GM18507 (cell line): ENCODE measurements around the gene PLCB4.

ENCODE experiments used
- DNase-seq: peaks from one replicate; pipeline ENCODE4 v3.0.0; 2011; ENCODE audit warnings: low read depth; ENCODE audit not compliant: insufficient read length; ENCODE audit errors: extremely low spot score
- FAIRE-seq: peaks from 2 replicates; lab custom pipeline; 2011; peaks lifted over from hg19 to GRCh38; lab: Jason Lieb, UNC

The PLCB4 gene

DNA sequence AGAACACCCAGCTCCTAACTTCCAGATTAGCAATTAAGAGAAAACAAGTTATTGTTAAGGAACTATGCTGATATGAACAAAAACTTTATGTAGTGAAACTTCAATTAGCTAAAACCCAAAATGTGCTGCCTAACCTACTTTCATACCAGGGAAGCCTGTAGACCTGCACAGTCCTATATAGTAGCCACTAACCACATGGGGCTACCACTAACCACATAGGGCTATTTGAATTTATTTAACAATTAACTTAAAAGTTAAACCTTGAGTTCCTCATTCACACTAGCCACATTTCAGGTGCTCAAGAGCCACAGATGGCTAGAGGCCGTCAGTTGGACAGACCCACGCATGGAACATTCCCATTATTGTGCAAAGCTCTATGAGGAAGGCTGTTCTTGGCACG lies 373.1 kb downstream of the PLCB4 start:
- FAIRE-seq = peak; percentile 54
- no peak for DNase-seq

DNA sequence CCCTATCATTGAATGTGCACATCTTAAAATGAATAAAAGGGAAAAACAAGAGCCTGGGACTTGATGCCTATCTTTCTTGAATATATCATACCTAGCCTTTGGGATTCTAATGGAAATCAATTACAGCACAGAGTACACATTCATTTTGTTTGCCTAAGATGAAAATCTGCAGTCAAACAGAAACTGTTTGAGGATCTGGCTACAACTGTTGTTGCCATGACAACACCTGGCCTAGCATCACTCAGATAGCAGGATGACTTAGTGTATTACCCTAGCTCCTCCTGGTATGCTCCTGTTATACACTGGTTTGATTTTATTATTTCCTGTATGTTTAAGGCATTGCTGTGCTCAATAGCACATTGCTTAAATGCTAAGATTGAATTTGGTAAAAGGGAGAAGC lies 374.0 kb downstream of the PLCB4 start:
- DNase-seq = no peak
- FAIRE-seq = peak; percentile 35

DNA sequence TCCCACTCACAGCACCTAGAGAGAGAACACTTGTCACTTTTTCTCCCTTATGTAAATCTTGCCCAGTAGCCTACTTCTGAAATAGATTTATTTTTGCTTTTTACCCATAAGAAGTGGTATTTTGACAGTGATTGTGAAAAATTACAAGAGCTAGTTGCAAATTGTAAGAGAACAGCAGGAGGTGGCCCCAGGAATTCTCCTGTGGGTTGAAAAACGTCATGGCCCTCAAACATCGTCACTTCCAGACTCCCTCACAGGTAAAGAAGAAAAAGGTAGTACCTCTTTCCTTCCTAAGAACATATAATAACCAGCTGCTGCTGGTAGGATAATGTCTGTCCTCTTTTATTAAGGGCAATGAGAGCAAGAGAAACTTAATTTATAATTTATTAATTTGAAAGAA lies 376.0 kb downstream of the PLCB4 start:
- no peak for DNase-seq
- FAIRE-seq = no peak

DNA sequence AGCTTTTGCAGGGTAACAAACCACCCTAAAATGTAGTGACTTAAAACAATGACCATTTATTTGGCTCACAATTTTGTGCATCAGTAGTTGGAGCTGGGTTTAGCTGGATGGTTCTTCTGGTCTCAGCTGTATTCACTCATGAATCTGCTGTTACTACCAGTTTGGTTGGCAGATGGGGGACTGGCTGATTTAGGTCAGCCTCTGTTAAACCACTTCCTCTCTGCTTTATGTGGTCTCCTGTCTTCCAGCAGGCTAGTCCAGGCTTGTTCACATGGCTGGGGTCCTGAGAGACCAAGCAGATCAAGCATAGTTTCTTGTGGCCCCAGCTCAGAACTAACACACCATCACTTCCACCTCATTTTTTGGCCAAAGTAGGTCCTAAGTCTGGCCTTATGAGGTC lies 378.3 kb downstream of the PLCB4 start:
- FAIRE-seq (no peak), DNase-seq (no peak)

DNA sequence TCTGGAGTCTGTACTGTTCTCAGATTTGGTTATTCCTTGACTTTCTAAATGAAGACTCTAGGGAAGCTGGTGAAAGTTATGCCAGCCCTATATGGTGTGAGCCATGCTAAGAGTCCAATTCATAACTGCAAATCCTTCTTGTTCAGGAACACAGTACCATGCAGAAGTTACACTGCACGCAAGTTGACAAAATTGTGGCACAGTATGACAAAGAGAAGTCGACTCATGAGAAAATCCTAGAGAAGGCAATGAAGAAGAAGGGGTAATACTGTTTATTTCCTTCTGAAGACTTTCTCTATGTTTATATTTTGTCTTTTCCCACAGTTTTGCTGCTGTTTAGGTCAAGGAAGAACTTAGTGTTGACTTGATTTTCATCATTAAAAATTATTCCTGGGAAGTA lies 384.3 kb downstream of the PLCB4 start:
- FAIRE-seq = no peak

DNA sequence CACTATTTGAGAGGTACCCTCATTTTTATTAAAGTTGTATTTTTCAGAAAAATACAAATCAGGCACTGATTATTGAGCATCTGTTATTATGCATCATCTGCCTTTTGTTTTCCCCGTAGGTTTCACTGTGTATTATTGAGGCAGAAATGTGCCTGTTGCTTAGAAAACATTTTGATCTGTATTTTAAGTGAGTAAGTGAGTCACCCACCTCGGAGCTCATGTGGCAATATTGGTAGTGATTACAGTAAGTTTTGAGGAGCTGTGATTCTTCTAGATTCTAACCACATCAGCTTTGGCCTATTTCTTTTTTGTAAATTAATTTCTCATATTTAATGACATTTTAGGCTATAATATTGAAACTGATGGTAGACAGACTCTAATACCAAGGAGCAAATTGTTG lies 385.9 kb downstream of the PLCB4 start:
- no peak for DNase-seq
- no peak for FAIRE-seq

More for the DNA sequence above, 384.3 kb downstream of the PLCB4 start:
- no peak for DNase-seq

DNA sequence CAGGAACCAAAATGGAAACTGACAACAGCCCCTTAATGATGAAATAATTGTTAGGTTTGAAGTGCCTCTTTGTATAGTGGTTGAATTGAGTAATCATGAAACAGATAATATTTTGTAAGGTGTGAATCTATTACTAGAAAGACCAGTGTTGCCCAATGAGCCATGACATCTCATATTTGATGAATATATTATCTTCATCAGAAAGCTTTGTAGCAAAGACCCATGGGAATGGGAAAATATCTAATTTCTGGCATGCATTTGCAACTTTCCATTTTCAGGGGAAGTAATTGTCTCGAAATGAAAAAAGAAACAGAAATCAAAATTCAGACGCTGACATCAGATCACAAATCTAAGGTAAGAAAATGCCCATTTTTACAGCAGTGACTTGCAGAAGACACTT lies 388.2 kb downstream of the PLCB4 start:
- FAIRE-seq = no peak
- DNase-seq = no peak

DNA sequence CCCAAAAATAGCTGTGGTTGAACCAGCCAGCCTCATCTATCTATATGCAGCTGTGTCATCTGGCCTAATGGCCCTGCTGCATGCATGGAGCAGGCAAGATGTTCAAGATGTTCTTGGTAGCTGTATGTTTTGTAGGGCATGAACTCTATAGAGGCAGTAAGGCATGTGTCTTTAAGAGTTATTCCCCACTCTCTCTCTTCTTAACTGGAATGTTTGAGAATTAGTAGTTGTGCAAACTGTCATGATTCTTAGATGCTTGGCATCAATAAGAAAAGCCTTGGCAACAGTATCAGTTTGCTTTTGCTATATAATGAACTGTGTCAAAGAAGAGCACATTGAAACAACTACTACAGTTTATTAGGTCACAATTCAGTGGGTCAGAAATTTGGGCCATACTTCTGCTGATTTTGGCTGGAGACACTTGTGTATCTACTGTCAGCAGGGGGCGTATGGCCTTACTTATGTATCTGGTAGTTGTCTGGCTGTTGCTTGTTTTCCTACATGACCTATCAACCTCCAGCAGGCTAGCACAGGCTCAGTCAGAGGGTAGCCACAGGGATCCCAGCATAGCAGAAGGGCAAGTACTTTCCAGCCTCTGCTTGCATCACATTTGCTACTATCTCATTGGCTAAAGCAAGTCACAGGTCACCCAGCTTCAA lies 389.4 kb downstream of the PLCB4 start:
- DNase-seq = no peak
- peak; percentile 35 for FAIRE-seq

DNA sequence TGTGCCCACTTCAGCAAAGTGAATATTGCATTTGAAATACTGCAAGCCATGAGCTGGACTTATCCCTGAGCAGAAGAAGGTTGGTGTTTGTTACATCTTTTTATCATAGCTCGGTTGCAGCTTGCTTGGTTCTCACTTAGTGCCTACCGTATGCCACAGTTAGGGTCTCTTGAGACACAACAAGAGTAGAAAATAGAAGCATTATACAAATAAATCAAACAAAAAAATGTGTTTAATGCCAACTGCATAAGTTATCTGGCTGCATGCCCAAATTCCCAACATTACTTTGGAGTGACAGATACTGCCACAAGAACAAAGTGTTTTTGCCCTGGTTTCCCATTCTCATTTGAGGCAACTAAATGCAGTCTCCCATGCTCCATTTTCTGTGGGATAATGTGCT lies 391.6 kb downstream of the PLCB4 start:
- no peak for DNase-seq
- FAIRE-seq = no peak

DNA sequence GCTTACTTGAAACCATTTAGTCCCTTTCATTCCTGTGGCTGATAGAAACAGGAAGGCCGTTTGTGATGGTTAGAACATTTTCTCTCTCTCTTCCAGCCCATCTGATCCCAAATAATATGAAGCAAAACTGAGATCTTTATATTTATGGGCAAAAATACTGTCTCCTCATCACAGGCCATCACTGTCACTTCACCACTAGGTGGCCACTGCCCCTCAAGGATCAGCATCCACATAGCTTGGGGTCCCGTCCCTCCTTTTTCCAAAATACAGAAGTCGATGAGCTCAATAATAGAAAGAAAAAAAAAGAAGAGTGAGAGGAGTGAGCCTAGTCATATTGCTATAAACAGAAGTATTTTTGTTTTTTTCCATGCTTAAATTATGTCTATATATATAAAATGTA lies 399.1 kb downstream of the PLCB4 start:
- DNase-seq = no peak
- no peak for FAIRE-seq

DNA sequence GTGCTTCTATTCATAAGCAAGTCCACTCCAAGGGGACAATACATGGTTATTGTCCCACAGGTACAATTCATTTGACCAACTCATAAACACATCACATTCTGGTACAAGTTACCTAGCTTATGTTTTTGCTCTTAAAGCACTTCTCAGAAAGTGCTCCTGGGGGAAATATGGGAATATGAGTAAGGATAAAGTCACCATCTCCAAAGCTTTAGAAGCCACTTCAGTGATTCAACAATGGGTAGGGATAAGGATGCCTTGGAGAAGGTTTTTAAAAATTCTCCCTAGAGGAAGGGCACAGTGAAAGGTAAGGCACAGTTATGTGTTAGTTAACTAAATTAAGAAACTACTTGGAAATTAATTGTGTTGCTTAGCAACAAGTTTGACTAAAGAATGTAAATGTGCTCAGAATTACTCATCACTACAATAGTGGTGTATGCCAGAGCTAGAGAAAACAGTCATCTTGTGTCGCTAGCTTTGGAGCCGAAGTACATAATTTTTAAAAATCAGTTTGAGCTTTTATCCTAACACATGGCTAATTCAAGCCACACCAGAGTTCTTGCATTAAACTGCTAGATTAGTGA lies 406.0 kb downstream of the PLCB4 start:
- FAIRE-seq = no peak

DNA sequence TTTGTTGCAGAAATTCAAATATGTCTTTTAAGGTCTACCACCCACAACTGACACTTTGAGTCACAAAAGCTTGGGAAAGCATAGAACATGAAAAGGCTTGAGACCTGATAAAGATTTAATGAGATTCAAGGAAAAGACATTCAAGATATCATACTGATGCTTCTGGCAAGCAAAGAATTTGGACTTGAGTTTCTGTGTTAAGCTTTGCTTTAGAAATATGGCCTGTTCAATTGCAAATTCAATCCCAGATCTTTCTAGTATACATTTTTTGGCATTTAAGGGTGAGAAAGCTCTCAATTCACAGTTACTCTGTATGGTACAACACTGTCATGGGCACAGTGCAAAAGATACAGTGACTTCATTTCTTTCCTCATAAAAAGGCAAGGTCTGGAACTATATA lies 406.6 kb downstream of the PLCB4 start:
- FAIRE-seq (no peak), DNase-seq (no peak)

More for the DNA sequence above, 406.0 kb downstream of the PLCB4 start:
- DNase-seq = no peak

DNA sequence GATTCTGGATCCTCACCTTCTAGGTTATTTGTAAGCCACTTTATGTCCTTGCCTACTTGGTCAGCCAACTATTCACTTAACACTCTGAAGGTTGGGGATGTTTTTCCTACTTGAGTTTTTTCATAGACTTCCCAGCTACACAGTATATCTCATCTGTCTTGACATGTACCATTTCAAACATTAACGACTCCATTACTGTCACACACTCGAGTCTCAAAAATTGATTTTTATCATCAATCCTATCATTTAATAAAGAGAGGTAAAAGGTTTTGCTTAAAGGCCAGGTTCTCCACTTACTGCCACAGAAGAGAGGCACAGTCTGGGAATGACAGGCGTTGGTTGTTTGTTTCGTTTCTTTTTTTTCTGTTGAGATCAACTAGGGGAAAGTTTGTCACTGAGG lies 407.3 kb downstream of the PLCB4 start:
- no peak for DNase-seq
- FAIRE-seq = no peak

DNA sequence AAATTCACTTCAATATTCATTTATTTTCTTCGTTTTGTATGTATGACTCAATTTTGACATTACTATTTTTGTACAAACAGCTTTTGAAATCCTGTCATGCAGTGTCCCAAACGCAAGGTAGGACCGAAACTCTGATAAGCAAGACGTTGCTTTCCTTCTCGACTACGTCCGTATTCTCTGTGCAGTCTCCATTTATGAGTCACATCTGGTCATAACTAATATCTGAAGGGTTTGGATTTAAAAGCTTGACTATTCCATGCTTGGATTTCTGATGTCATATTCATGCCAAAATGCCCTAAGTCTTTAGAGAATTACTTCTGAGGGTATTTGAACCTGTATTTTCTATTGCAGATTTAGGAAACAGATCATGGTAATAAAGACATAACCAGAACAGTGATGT lies 407.8 kb downstream of the PLCB4 start:
- DNase-seq = no peak
- no peak for FAIRE-seq

DNA sequence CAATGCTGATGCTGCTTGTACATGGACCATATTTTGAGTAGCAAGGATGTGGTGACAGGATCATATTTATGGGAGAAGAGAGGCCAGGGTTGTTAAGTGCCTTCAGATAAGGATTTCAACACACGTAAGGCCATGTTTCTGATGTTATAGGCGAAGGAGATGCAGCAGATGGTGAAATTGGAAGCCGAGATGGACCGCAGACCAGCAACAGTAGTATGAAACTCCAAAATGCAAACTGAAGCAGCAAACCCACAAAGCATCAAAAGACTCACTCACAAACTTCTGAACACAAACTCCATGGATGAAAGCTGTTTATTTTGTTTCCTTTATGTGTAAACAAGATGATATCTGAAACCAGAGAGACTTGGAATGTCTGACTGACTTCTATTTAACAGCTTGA lies 409.9 kb downstream of the PLCB4 start:
- DNase-seq (no peak), FAIRE-seq (no peak)

DNA sequence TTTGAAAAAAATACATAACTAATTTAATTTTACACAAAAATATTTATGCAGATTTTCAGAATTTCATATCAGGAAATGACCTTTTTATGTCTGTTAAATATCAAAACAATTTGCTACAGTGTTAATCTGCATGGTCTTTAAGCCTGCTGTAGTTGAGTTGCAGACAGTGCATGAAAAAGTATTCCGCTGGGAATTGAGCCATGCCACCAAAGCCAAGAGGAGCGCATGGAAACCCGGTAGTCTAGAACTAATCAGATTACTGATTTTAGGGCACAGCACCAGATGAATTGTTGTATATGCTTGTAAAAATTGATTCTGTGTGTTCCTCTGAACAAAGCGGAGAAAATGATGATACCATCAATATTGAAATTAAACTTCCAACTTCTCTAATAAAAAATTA lies 411.2 kb downstream of the PLCB4 start:
- DNase-seq (no peak), FAIRE-seq (no peak)

DNA sequence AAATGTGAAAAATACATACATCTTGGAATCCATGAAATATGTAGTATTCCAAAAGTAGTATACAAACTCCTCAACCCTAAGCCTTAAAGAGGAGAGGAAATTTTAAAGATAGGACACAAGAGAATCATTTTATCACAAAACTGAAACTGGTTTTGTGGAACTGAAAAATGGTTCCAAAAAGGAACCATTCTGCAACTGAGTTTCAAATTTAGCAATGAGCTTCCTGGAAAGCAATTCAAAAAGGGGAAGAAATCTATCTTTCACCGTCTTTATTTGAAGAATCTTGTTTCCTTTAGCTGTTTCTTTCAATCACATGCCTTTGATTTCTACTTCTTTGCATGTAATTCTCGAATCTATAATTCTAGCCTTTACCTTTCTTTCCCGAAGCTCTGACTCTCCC lies 413.3 kb downstream of the PLCB4 start:
- DNase-seq (no peak), FAIRE-seq (peak; percentile 46)

DNA sequence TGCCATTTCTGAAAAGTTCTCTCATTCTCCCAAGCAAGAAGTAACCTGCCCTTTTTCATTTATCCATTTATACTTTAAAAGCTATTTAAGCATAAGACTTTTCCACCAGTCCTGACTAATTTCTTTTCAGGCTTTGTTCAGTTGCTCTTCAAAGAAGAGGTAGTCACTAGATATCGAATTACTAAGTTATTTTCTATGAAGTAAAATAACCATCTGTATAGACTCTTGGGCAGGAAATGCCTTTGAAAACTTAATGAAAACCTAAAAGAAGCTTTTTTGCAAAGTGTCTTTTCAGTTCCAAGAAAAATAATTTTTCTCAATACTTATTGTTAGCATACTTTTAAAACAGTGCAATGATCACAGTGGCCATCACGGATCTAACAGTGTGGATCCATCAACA lies 414.2 kb downstream of the PLCB4 start:
- DNase-seq (no peak), FAIRE-seq (no peak)

DNA sequence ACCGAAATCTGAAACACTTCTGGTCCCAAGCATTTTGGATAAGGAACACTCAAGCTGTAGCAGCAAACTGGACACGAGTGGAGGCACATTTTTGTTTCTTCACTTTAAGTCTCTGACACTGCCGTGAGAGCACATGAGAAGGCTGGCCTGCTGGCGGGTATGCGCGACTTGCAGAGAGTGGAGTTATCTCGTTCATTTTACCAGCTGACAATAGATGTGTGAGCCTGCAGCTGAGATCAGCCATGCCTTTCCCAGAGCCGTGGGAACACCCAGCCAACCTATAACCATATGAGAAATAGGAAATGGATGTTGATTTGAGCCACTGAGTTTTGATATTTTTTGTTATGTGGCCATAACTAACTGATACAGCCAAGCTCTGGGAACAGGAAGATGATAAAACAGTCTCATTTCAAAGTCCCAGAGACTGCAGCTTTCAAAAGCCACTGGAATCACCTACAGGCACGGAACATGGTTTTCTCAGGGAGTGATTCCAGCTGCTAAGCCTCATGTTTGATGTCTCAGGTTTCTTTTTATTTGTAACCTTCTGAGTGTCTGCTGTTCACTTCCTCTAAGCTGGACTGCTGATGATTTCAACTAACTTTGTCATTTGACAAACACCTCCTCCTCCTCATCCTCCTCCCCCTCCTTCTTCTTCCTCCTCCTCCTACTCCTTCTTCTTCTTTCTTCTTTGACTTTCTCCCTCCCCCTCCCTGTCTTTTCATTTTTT lies 416.9 kb downstream of the PLCB4 start:
- FAIRE-seq = peak; percentile 21
- DNase-seq = no peak

DNA sequence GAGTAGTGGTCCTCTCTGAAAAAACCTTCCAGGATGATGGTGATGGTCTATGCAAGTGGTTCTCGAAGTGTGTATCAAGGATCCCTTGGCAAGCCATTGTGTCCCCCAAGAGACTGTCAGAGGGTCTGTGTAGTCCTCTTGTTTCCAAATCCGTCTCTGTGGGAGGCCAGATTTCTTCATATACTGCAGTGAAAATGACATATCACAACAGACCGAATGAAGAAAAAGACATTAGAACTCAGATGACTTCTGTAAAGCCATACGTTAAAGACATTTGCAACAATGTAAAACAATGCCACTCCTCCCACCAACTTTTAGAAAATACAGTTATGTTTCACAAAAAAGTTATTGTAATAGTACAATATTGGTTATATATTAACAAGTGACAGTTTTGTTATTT lies 418.3 kb downstream of the PLCB4 start:
- no peak for FAIRE-seq
- DNase-seq = no peak

DNA sequence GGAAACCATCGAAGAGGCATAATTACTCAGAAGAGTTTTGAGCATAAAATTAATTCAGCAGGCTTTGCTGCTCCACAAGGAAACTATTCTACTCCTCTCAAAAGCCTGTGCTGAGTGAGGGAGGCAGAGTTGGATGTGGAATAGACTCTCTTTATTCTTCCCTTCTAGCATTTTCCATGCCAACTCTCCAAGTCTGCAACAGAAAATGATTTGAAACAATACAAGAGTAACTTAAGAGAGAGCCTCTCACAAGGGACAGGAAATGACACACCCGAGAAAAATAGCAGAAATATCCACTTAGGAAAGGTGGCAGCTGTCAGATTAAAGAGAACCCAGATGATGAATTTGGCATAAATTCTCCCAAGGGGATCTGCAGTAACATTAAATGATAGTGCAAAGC lies 419.2 kb downstream of the PLCB4 start:
- FAIRE-seq (no peak), DNase-seq (no peak)
